Loucy (cell line): ENCODE results near the gene PPP1R27.

Source experiments
- H2AFZ ChIP-seq: fragments of 200-600 bp; sonication (generic); 2 replicates; pipeline ENCODE4 v1.6.0; 2016; ENCODE audit warnings: antibody characterized with exemption, mild to moderate bottlenecking, low read length, moderate library complexity
- H3F3A ChIP-seq: fragments of 200-600 bp; 2 replicates; pipeline ENCODE4 v1.6.0; 2016; ENCODE audit warnings: antibody characterized with exemption, low read depth, mild to moderate bottlenecking
- H3K27me3 ChIP-seq: fragments of 200-600 bp; sonication (generic); 2 replicates; pipeline ENCODE4 v1.6.1; 2014; ENCODE audit warnings: low read length, mild to moderate bottlenecking; ENCODE audit not compliant: insufficient read depth, poor library complexity, severe bottlenecking
- H3K36me3 ChIP-seq: fragments of 200-600 bp; sonication (generic); 2 replicates; pipeline ENCODE4 v1.6.1; 2016; ENCODE audit warnings: low read length; ENCODE audit not compliant: insufficient read depth
- H3K4me1 ChIP-seq: fragments of 200-600 bp; sonication (generic); 2 replicates; pipeline ENCODE4 v1.5.1; 2014; ENCODE audit warnings: low read length, mild to moderate bottlenecking; ENCODE audit not compliant: insufficient read depth, poor library complexity, severe bottlenecking
- H3K4me2 ChIP-seq: fragments of 200-600 bp; sonication (generic); 2 replicates; pipeline ENCODE4 v1.6.0; 2014; ENCODE audit warnings: antibody characterized with exemption, low read length, low read depth, mild to moderate bottlenecking; ENCODE audit not compliant: poor library complexity, severe bottlenecking
- H3K4me3 ChIP-seq: fragments of 200-600 bp; sonication (generic); 2 replicates; pipeline ENCODE4 v1.5.1; 2014; ENCODE audit warnings: low read length, mild to moderate bottlenecking, mixed read lengths; ENCODE audit not compliant: poor library complexity, severe bottlenecking
- H3K79me2 ChIP-seq: fragments of 200-600 bp; sonication (generic); 2 replicates; pipeline ENCODE4 v1.6.1; 2014; ENCODE audit warnings: low read length; ENCODE audit not compliant: insufficient read depth
- H3K9ac ChIP-seq: fragments of 200-600 bp; sonication (generic); 2 replicates; pipeline ENCODE4 v1.6.0; 2014; ENCODE audit warnings: mild to moderate bottlenecking, low read depth, low read length, moderate library complexity; ENCODE audit not compliant: poor library complexity, severe bottlenecking
- H3K9me2 ChIP-seq: fragments of 200-600 bp; sonication (generic); replicated peaks from 2 replicates; pipeline ENCODE4 v1.6.1; 2016; ENCODE audit warnings: low read depth, low read length, mixed read lengths
- H3K9me3 ChIP-seq: fragments of 200-600 bp; sonication (generic); 2 replicates; pipeline ENCODE4 v1.6.1; 2014; ENCODE audit warnings: mild to moderate bottlenecking, antibody characterized with exemption, low read length, low read depth; ENCODE audit not compliant: insufficient read depth
- H4K20me1 ChIP-seq: fragments of 200-600 bp; sonication (generic); 2 replicates; pipeline ENCODE4 v1.6.0; 2014; ENCODE audit warnings: antibody characterized with exemption, low read length, mild to moderate bottlenecking; ENCODE audit not compliant: insufficient read depth, poor library complexity, severe bottlenecking
- EZH2phosphoT487 ChIP-seq: fragments of 200-600 bp; IDR thresholded peaks from 2 replicates; pipeline ENCODE4 v1.6.1; 2018; ENCODE audit warnings: antibody characterized with exemption, mild to moderate bottlenecking, moderate library complexity, borderline replicate concordance
- TF ChIP-seq, protein P1 (sequence below): fragments of 200-600 bp; sonication (generic); conservative IDR thresholded peaks from 2 replicates; pipeline ENCODE4 v1.5.1; 2014; ENCODE audit warnings: mild to moderate bottlenecking, antibody characterized with exemption, low read length

The PPP1R27 gene

DNA sequence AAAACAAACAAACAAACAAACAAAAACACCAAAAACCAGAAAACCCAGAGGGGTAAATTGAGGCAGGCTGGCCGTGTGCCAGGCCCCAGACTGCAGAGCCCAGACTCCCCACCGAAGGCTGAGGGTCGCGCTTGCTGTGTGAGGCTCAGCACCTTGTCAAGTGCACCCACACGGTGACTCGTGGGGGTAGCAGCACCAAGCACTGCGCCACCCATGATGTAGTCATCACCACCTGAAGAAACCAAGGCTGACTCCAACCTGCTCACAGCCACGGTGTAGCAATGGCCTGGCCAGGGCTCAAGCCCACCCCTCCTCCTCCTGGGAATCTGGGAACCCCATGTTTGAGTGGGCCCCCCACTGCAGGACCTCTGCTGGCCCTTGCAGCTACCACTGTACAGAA, 13.7 kb downstream of the PPP1R27 start:
- no peaks in the 10 kb centered on the region for H4K20me1 ChIP-seq
- H3K27me3 ChIP-seq: no peaks in the 10 kb centered on the region
- H3F3A ChIP-seq: no peaks in the 10 kb centered on the region
- TF ChIP-seq EZH2phosphoT487: no peak
- TF ChIP-seq, protein P1, sequence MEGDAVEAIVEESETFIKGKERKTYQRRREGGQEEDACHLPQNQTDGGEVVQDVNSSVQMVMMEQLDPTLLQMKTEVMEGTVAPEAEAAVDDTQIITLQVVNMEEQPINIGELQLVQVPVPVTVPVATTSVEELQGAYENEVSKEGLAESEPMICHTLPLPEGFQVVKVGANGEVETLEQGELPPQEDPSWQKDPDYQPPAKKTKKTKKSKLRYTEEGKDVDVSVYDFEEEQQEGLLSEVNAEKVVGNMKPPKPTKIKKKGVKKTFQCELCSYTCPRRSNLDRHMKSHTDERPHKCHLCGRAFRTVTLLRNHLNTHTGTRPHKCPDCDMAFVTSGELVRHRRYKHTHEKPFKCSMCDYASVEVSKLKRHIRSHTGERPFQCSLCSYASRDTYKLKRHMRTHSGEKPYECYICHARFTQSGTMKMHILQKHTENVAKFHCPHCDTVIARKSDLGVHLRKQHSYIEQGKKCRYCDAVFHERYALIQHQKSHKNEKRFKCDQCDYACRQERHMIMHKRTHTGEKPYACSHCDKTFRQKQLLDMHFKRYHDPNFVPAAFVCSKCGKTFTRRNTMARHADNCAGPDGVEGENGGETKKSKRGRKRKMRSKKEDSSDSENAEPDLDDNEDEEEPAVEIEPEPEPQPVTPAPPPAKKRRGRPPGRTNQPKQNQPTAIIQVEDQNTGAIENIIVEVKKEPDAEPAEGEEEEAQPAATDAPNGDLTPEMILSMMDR: no peak
- no peak overlapping the region for H3K4me3 ChIP-seq
- no peak overlapping the region for H3K9ac ChIP-seq
- H3K36me3 ChIP-seq: no peaks in the 10 kb centered on the region
- no peaks in the 10 kb centered on the region for H3K9me2 ChIP-seq
- H3K79me2 ChIP-seq: peaks cover 3% of the 10 kb centered on the region; the same call in 1 of the 2 replicates
- H3K4me1 ChIP-seq: no peaks in the 10 kb centered on the region
- no peak overlapping the region for H2AFZ ChIP-seq
- H3K9me3 ChIP-seq: no peaks in the 10 kb centered on the region
- no peak overlapping the region for H3K4me2 ChIP-seq

DNA sequence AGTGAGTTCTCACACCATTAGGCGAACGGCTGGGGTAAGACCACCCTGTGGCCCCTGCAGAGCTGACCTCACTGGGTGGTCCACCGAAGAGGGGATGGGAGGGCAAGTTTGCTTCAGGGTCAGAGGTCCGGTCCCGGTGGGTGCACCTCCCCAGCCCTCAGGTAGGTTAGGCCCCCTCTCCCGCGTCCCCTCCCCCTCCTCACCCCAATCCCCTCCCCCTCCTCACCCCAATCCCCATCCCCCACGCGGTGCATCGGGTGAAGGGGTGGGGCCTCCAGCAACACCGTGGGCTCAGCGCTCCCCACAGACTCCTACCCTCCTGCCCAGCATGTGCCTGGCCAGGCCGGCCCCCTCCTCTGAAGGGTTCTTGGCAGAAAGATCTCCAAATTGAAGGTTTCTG, 15.1 kb downstream of the PPP1R27 start:
- no peaks in the 10 kb centered on the region for H3K9me2 ChIP-seq
- H4K20me1 ChIP-seq: no peaks in the 10 kb centered on the region
- no peaks in the 10 kb centered on the region for H3F3A ChIP-seq
- TF ChIP-seq EZH2phosphoT487: no peak
- TF ChIP-seq, protein P1: no peak
- H3K27me3 ChIP-seq: no peaks in the 10 kb centered on the region
- H3K4me3 ChIP-seq: no peak overlapping the region
- no peak overlapping the region for H3K9ac ChIP-seq
- no peaks in the 10 kb centered on the region for H3K4me1 ChIP-seq
- no peaks in the 10 kb centered on the region for H3K36me3 ChIP-seq
- H3K4me2 ChIP-seq: no peak overlapping the region
- no peaks in the 10 kb centered on the region for H3K79me2 ChIP-seq
- no peak overlapping the region for H2AFZ ChIP-seq
- no peaks in the 10 kb centered on the region for H3K9me3 ChIP-seq

DNA sequence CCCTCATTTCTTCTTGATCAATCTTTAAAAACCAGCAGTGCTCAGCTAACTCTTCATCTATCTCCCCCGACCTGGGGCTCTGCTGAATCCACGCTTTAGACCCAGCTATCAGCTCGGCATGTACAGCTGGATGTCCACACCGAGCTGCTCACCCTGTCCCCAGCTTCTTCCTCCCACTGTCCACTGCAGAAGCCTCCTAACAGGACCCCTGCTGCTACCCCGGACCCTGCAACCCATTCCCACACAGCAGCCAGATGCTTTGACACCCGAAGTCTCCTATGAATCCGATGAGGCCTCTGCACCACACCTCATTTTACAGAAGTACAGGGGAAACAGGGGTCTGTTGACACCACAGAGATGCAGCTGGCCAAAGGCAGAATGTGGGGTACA, 17.1 kb downstream of the PPP1R27 start:
- Histone ChIP-seq H2AFZ (no peak overlapping the region), H3K4me3 (no peak overlapping the region), H3K4me1 (no peaks in the 10 kb centered on the region), H3K4me2 (no peak overlapping the region), H3K9me2 (no peaks in the 10 kb centered on the region), H3K9ac (no peak overlapping the region), H3K36me3 (no peaks in the 10 kb centered on the region), H3K9me3 (no peaks in the 10 kb centered on the region), H4K20me1 (no peaks in the 10 kb centered on the region), H3F3A (no peaks in the 10 kb centered on the region), H3K79me2 (no peaks in the 10 kb centered on the region), H3K27me3 (no peaks in the 10 kb centered on the region)
- TF ChIP-seq EZH2phosphoT487: no peak
- TF ChIP-seq, protein P1: no peak
